IMR-90 (cell line): ENCODE results near the gene GPR62. TPM values are rescaled to one million over a fixed set of nuclear protein-coding genes. Genes with fewer than 3 reads are reported as not detected.

ENCODE experiments used
- ATAC-seq: fragments of 200-7000 bp; cut with Tn5 transposase; 2 replicates; pipeline ENCODE4 v1.9.1; 2020; ENCODE audit warnings: low read depth, mild to moderate bottlenecking, moderate library complexity
- BruUV-seq: library from RNA; stranded (reverse); fragments of 400-500 nt; replicated peaks from 2 replicates; lab custom pipeline; 2021; lab: Mats Ljungman, UMichigan
- CTCF ChIA-PET: fragments of 300-600 bp; formaldehyde crosslinking; extraction: SDS; loops from one replicate; lab custom pipeline; 2021; ENCODE audit warnings: antibody characterized with exemption; lab: Yijun Ruan, JAX
- POLR2A ChIA-PET: fragments of 300-600 bp; sonication (Branson Sonifier 250); formaldehyde crosslinking; loops from one replicate; lab custom pipeline; 2022; ENCODE audit warnings: antibody characterized with exemption; ENCODE audit not compliant: unreplicated experiment; lab: Charles Lee
- DNase-seq: peaks from one replicate; pipeline ENCODE4 v3.0.0; 2013
- H2AFZ ChIP-seq: replicated peaks from 2 replicates; pipeline ENCODE3; 2013; ENCODE audit warnings: low read length, mild to moderate bottlenecking; ENCODE audit not compliant: poor library complexity
- H2AK5ac ChIP-seq: 2 replicates; pipeline ENCODE4 v1.6.1; 2013; ENCODE audit warnings: low read depth, low read length, inconsistent platforms
- H2AK9ac ChIP-seq: replicated peaks from 2 replicates; pipeline ENCODE3; 2013; ENCODE audit warnings: mild to moderate bottlenecking, low read depth, low read length, moderate library complexity; ENCODE audit not compliant: poor library complexity
- H2BK120ac ChIP-seq: 2 replicates; pipeline ENCODE4 v1.6.1; 2013; ENCODE audit warnings: low read depth, low read length, inconsistent platforms
- H2BK15ac ChIP-seq: 3 replicates; pipeline ENCODE4 v1.6.1; 2013; ENCODE audit warnings: low read depth, low read length, inconsistent platforms
- H2BK20ac ChIP-seq: 2 replicates; pipeline ENCODE4 v1.6.1; 2013; ENCODE audit warnings: low read depth, mild to moderate bottlenecking, inconsistent platforms, low read length, moderate library complexity
- H2BK5ac ChIP-seq: 2 replicates; pipeline ENCODE4 v1.6.1; 2013; ENCODE audit warnings: mild to moderate bottlenecking, low read depth, low read length, inconsistent platforms; ENCODE audit not compliant: poor library complexity, severe bottlenecking
- H3K14ac ChIP-seq: replicated peaks from 2 replicates; pipeline ENCODE4 v1.6.1; 2013; ENCODE audit warnings: low read depth, low read length, inconsistent platforms
- H3K18ac ChIP-seq: 2 replicates; pipeline ENCODE4 v1.6.1; 2013; ENCODE audit warnings: low read depth, low read length, control low read depth
- H3K23ac ChIP-seq: 2 replicates; pipeline ENCODE4 v1.6.1; 2013; ENCODE audit warnings: low read depth, low read length, inconsistent platforms
- H3K27ac ChIP-seq: 2 replicates; pipeline ENCODE4 v1.5.1; 2013; ENCODE audit warnings: mild to moderate bottlenecking, control low read depth, low read length; ENCODE audit not compliant: insufficient read depth
- H3K27me3 ChIP-seq: 2 replicates; pipeline ENCODE4 v1.6.1; 2013; ENCODE audit warnings: low read length; ENCODE audit not compliant: control insufficient read depth, insufficient read depth
- H3K36me3 ChIP-seq: 2 replicates; pipeline ENCODE4 v1.6.1; 2013; ENCODE audit warnings: low read length, mixed read lengths; ENCODE audit not compliant: control insufficient read depth, insufficient read depth
- H3K4ac ChIP-seq: 2 replicates; pipeline ENCODE4 v1.6.1; 2013; ENCODE audit warnings: low read depth, low read length, inconsistent platforms
- H3K4me1 ChIP-seq: 2 replicates; pipeline ENCODE4 v1.6.1; 2013; ENCODE audit warnings: low read length, mixed read lengths; ENCODE audit not compliant: control insufficient read depth, insufficient read depth
- H3K4me2 ChIP-seq: 2 replicates; pipeline ENCODE4 v1.6.1; 2013; ENCODE audit warnings: low read depth, mild to moderate bottlenecking, control low read depth, low read length, moderate library complexity
- H3K4me3 ChIP-seq: 2 replicates; pipeline ENCODE4 v1.5.1; 2013; ENCODE audit warnings: low read depth, mild to moderate bottlenecking, control low read depth, low read length, moderate library complexity; ENCODE audit not compliant: insufficient read depth
- H3K56ac ChIP-seq: 2 replicates; pipeline ENCODE4 v1.6.1; 2013; ENCODE audit warnings: low read length, inconsistent platforms; ENCODE audit not compliant: insufficient read depth; ENCODE audit errors: extremely low read depth
- H3K79me1 ChIP-seq, 2 experiments: 2 replicates each; pipeline ENCODE4 v1.6.1; 2013; ENCODE audit warnings: low read length in 2 of 2, inconsistent platforms in 1 of 2, low read depth in 1 of 2
- H3K9ac ChIP-seq: 2 replicates; pipeline ENCODE4 v1.6.1; 2013; ENCODE audit warnings: low read depth, low read length, control low read depth
- H3K9me1 ChIP-seq: 2 replicates; pipeline ENCODE4 v1.6.1; 2013; ENCODE audit warnings: low read length, inconsistent platforms; ENCODE audit not compliant: insufficient read depth
- H3K9me3 ChIP-seq: 2 replicates; pipeline ENCODE4 v1.6.1; 2013; ENCODE audit warnings: low read length; ENCODE audit not compliant: control insufficient read depth, insufficient read depth
- H4K20me1 ChIP-seq: 2 replicates; pipeline ENCODE4 v1.6.1; 2013; ENCODE audit warnings: low read length, inconsistent platforms; ENCODE audit not compliant: insufficient read depth
- H4K5ac ChIP-seq: 2 replicates; pipeline ENCODE4 v1.6.1; 2013; ENCODE audit warnings: mild to moderate bottlenecking, low read depth, low read length, control low read depth
- H4K8ac ChIP-seq, 2 experiments: 2 replicates each; pipeline ENCODE4 v1.6.1; 2013; ENCODE audit warnings: low read depth in 2 of 2, low read length in 2 of 2, control low read depth in 1 of 2, inconsistent platforms in 1 of 2
- H4K91ac ChIP-seq: 2 replicates; pipeline ENCODE4 v1.6.1; 2013; ENCODE audit warnings: low read depth, low read length, inconsistent platforms; ENCODE audit not compliant: insufficient read depth
- BHLHE40 ChIP-seq: fragments of 150-350 bp; IDR thresholded peaks from 2 replicates; pipeline ENCODE4 v1.6.1; 2016; ENCODE audit warnings: mild to moderate bottlenecking, low read depth, low read length
- FOS ChIP-seq: fragments of 150-350 bp; IDR thresholded peaks from 2 replicates; pipeline ENCODE4 v1.6.1; 2016; ENCODE audit warnings: low read depth, low read length
- MAZ ChIP-seq: IDR thresholded peaks from 2 replicates; pipeline ENCODE4 v1.6.1; 2012; ENCODE audit warnings: low read depth, mild to moderate bottlenecking, low read length, improper control_type of control experiment, moderate library complexity, borderline replicate concordance
- WGBS, 2 experiments: methylation state at CpG; one replicate each; pipeline versions ENCODE4 v1.1.5 to v1.1.7; 2013; ENCODE audit warnings: missing lambda C conversion rate in 2 of 2; ENCODE audit not compliant: insufficient read length in 1 of 2; ENCODE audit errors: extremely low coverage in 2 of 2; 5-methylcytosine and 5-hydroxymethylcytosine counted together
- dilution Hi-C: fragments of 300-500 bp; cut with HindIII; formaldehyde crosslinking; loops from one replicate; pipeline ENCODE4 v1.14.3; 2018; ENCODE audit warnings: low sequenced_read_pairs; ENCODE audit not compliant: unreplicated experiment
- in situ Hi-C: fragments of 300-500 bp; cut with MboI; formaldehyde crosslinking; loops from 3 replicates; pipeline ENCODE4 v1.14.3; 2019; ENCODE audit warnings: low sequenced_read_pairs, inconsistent platforms, mixed read lengths
- intact Hi-C: fragments of 100-400 bp; cut with micrococcal nuclease; formaldehyde crosslinking; loops from 2 replicates; pipeline ENCODE4 v1.10.0; 2022
- polyA plus RNA-seq, 3 experiments: library from polyadenylated mRNA; depleted of rRNA; stranded (reverse); fragments of >200 nt; gene quantifications; 2 replicates each; pipeline ENCODE4 v1.2.3, GENCODE V29; 2012; ENCODE audit warnings: low replicate concordance in 1 of 3
- total RNA-seq: library from RNA; depleted of rRNA; stranded (reverse); fragments of >200 nt; gene quantifications from 2 replicates; pipeline ENCODE4 v1.2.3, GENCODE V29; 2012

The GPR62 gene
- total and polyA plus RNA-seq, 2 of the 4 experiments (the other 2 are of a cell fraction) = under 0.01 TPM; not detected in 1

- Histone ChIP-seq H3K9me3 (no peaks in the 10 kb centered on the region), H3K27ac (no peak overlapping the region), H3K14ac (no peak overlapping the region), H4K8ac (no peak overlapping the region), H3K56ac (no peak overlapping the region), H3K4me2 (no peak overlapping the region), H3K18ac (no peak overlapping the region), H3K4me1 (peaks cover 13% of the 10 kb centered on the region), H2BK15ac (no peak overlapping the region), H4K91ac (no peak overlapping the region), H4K5ac (no peak overlapping the region), H3K79me1 (peaks cover 15 to 51% of the 10 kb centered on the region in 2 experiments; a peak in 3 of 4 replicates), H2AK5ac (no peak overlapping the region), H3K4ac (no peak overlapping the region), H4K20me1 (peaks cover 8% of the 10 kb centered on the region), H3K23ac (no peak overlapping the region), H3K9ac (no peak overlapping the region), H2AFZ (no peak overlapping the region), H3K36me3 (peaks cover 14% of the 10 kb centered on the region), H2AK9ac (no peak overlapping the region), H2BK20ac (no peak overlapping the region), H3K27me3 (no peaks in the 10 kb centered on the region), H3K9me1 (peaks cover 10% of the 10 kb centered on the region), H2BK120ac (no peak overlapping the region), H2BK5ac (no peak overlapping the region), H3K4me3 (no peak overlapping the region)
- POLR2A ChIA-PET = no interaction called here
- DNase-seq (no peak), ATAC-seq (no peak)
- WGBS, 2 experiments = 90% methylated on average over 2 of the region's 7 CpGs; no CpG with 5 or more reads in 1 of the 2 experiments
- dilution Hi-C loops = no loop called here
- intact Hi-C loops = no loop called here
- no TSS peak for BruUV-seq
- TF ChIP-seq BHLHE40 (no peak), MAZ (no peak), FOS (no peak)
- in situ Hi-C loops = no loop called here
- CTCF ChIA-PET = no interaction called here
These were observed 32.4 kb downstream of the GPR62 start for GRCh38 chr3:51987568-51987967.
